Right ventricle myocardium superior (tissue), 1 donor: ENCODE results near the gene MAN2B2. TPM values are rescaled to one million over a fixed set of nuclear protein-coding genes. Genes with fewer than 3 reads are reported as not detected.

ENCODE experiments used
- total RNA-seq: library from RNA; stranded (reverse); fragmentation: NEBNext Ultra II Directional; extraction: Animal tissue kit (Norgen Biotek cat#: 25700); gene quantifications from one replicate; pipeline ENCODE4 v1.2.1, GENCODE V29; 2021
- donor health status: DM: no; HTN: yes; CAD: no; lungs with severe emphysema.

MAN2B2 gene
- total RNA-seq, 1 donor from 2014 or later = 17.3 TPM

Other genes with a start within 250 kb of the MAN2B2 start
- gene PPP2R2C, start 102.6 kb upstream of the MAN2B2 start, total RNA-seq = 8.1 TPM
- 219 TPM for gene MRFAP1, start 65.5 kb downstream of the MAN2B2 start, total RNA-seq
- gene S100P, start 118.7 kb downstream of the MAN2B2 start, total RNA-seq = not detected
- gene MRFAP1L1, start 134.7 kb downstream of the MAN2B2 start, total RNA-seq = 39.7 TPM
- gene BLOC1S4, start 141.0 kb downstream of the MAN2B2 start, total RNA-seq = 6.0 TPM
- gene KIAA0232, start 207.5 kb downstream of the MAN2B2 start, total RNA-seq = 75.0 TPM